GM12878 (cell line): ENCODE measurements around the gene FSHR. TPM values are rescaled to one million over a fixed set of nuclear protein-coding genes. Genes with fewer than 3 reads are reported as not detected.

Experiments used
- ATAC-seq: fragments of 200-7000 bp; cut with Tn5 transposase; 3 replicates; pipeline ENCODE4 v1.9.1; 2020; ENCODE audit warnings: mild to moderate bottlenecking, moderate library complexity
- BruUV-seq: library from RNA; stranded (reverse); fragments of 400-500 nt; replicated peaks from 2 replicates; lab custom pipeline; 2021; lab: Mats Ljungman, UMichigan
- CTCF ChIA-PET: fragments of 300-600 bp; sonication (Branson Sonifier 250); formaldehyde crosslinking; extraction: SDS; loops from one replicate; lab custom pipeline; 2021; ENCODE audit warnings: inconsistent platforms; lab: Yijun Ruan, JAX
- POLR2A ChIA-PET: fragments of 350-600 bp; formaldehyde crosslinking; extraction: SDS; loops from one replicate; lab custom pipeline; 2021; ENCODE audit warnings: inconsistent platforms; lab: Charles Lee
- RAD21 ChIA-PET: fragments of 300-600 bp; sonication (Branson Sonifier 250); formaldehyde crosslinking; loops from one replicate; lab custom pipeline; 2023; ENCODE audit warnings: antibody characterized with exemption; ENCODE audit not compliant: unreplicated experiment; lab: Charles Lee
- SMC1A ChIA-PET: fragments of 300-600 bp; sonication (Branson Sonifier 250); formaldehyde crosslinking; loops from one replicate; lab custom pipeline; 2023; ENCODE audit not compliant: unreplicated experiment, uncharacterized antibody; lab: Charles Lee
- DNase-seq: peaks from one replicate; pipeline ENCODE4 v3.0.0-alpha.2; 2011; ENCODE audit warnings: low read depth, low spot score
- FAIRE-seq: peaks from 3 replicates; lab custom pipeline; 2011; peaks lifted over from hg19 to GRCh38; lab: Jason Lieb, UNC
- H2AFZ ChIP-seq: 2 replicates; pipeline ENCODE4 v1.6.0; 2011; ENCODE audit warnings: low read depth, low read length, control low read depth; ENCODE audit not compliant: control insufficient read depth
- H3K27ac ChIP-seq: 2 replicates; pipeline ENCODE4 v1.5.1; 2011; ENCODE audit warnings: control low read depth; ENCODE audit not compliant: control insufficient read depth, insufficient read depth
- H3K27me3 ChIP-seq, 2 experiments: replicated peaks in 1 of 2; 2 replicates each; pipeline versions ENCODE4 v1.6.0 to v1.6.1; 2011; ENCODE audit warnings: low read length in 1 of 2; ENCODE audit not compliant: control insufficient read depth in 2 of 2, insufficient read depth in 2 of 2
- H3K36me3 ChIP-seq, 2 experiments: 2 replicates each; pipeline ENCODE4 v1.5.1; 2011; ENCODE audit warnings: low read length in 1 of 2; ENCODE audit not compliant: control insufficient read depth in 2 of 2, insufficient read depth in 2 of 2
- H3K4me1 ChIP-seq: 2 replicates; pipeline ENCODE4 v1.6.1; 2011; ENCODE audit warnings: mild to moderate bottlenecking, low read length, moderate library complexity, mixed read lengths; ENCODE audit not compliant: control insufficient read depth, insufficient read depth
- H3K4me2 ChIP-seq: 2 replicates; pipeline ENCODE4 v1.6.0; 2011; ENCODE audit warnings: control low read depth; ENCODE audit not compliant: control insufficient read depth, insufficient read depth
- H3K4me3 ChIP-seq: fragments of 200-600 bp; sonication (generic); 2 replicates; pipeline ENCODE4 v1.5.1; 2016
- H3K79me2 ChIP-seq: 2 replicates; pipeline ENCODE4 v1.6.0; 2011; ENCODE audit warnings: low read length; ENCODE audit not compliant: control insufficient read depth, insufficient read depth
- H3K9ac ChIP-seq: 2 replicates; pipeline ENCODE4 v1.8.0; 2011; ENCODE audit warnings: low read length, control low read depth, mixed read lengths; ENCODE audit not compliant: control insufficient read depth, insufficient read depth
- H3K9me3 ChIP-seq: replicated peaks from 3 replicates; pipeline ENCODE4 v1.5.1; 2011; ENCODE audit warnings: mild to moderate bottlenecking, low read length; ENCODE audit not compliant: control insufficient read depth, insufficient read depth
- H4K20me1 ChIP-seq: 2 replicates; pipeline ENCODE4 v1.6.0; 2011; ENCODE audit not compliant: control insufficient read depth, insufficient read depth
- E2F4 ChIP-seq: IDR thresholded peaks from 2 replicates; pipeline ENCODE4 v1.6.1; 2012; ENCODE audit warnings: low read depth, low read length, improper control_type of control experiment
- EED ChIP-seq: sonication (generic); IDR thresholded peaks from 2 replicates; pipeline ENCODE4 v1.6.1; 2016; ENCODE audit warnings: antibody characterized with exemption, low read depth
- ETV6 ChIP-seq, 2 experiments: fragments of 450-650 bp in 1 of 2; IDR thresholded peaks in 1 of 2; conservative IDR thresholded peaks in 1 of 2; 2 replicates each; pipeline ENCODE4 v1.6.1; 2014; ENCODE audit warnings: antibody characterized with exemption in 1 of 2, borderline replicate concordance in 1 of 2, low read depth in 1 of 2, mild to moderate bottlenecking in 1 of 2, moderate library complexity in 1 of 2
- HDAC6 ChIP-seq: fragments of 200-600 bp; sonication (generic); IDR thresholded peaks from one replicate; pipeline ENCODE4 v1.8.0; 2017; ENCODE audit warnings: antibody characterized with exemption; ENCODE audit not compliant: unreplicated experiment
- HSF1 ChIP-seq: fragments of 150-350 bp; IDR thresholded peaks from 2 replicates; pipeline ENCODE4 v1.6.1; 2014; ENCODE audit warnings: mild to moderate bottlenecking, low read depth, low read length
- IRF5 ChIP-seq: fragments of 450-650 bp; IDR thresholded peaks from 2 replicates; pipeline ENCODE4 v1.6.1; 2017; ENCODE audit warnings: borderline replicate concordance
- NFIC ChIP-seq: IDR thresholded peaks from 2 replicates; pipeline ENCODE4 v1.6.1; 2012; ENCODE audit warnings: low read depth, mild to moderate bottlenecking, inconsistent platforms, low read length, moderate library complexity
- POLR2AphosphoS5 ChIP-seq: IDR thresholded peaks from 2 replicates; pipeline ENCODE4 v1.6.1; 2011; ENCODE audit warnings: mild to moderate bottlenecking, low read length, inconsistent platforms
- PRDM15 ChIP-seq: fragments of 450-650 bp; formaldehyde crosslinking; IDR thresholded peaks from 2 replicates; pipeline ENCODE4 v1.4.0; 2020; ENCODE audit warnings: mild to moderate bottlenecking, moderate library complexity
- SUZ12 ChIP-seq: fragments of 200-600 bp; sonication (generic); IDR thresholded peaks from one replicate; pipeline ENCODE4 v1.6.1; 2018; ENCODE audit warnings: antibody characterized with exemption, mild to moderate bottlenecking; ENCODE audit not compliant: unreplicated experiment
- TBL1XR1 ChIP-seq: IDR thresholded peaks from 2 replicates; pipeline ENCODE4 v1.6.1; 2012; ENCODE audit warnings: low read depth, low read length, improper control_type of control experiment
- in situ Hi-C: fragments of 300-500 bp; cut with MboI; formaldehyde crosslinking; loops from 9 replicates; pipeline ENCODE4 v1.14.3; 2018; ENCODE audit warnings: mixed read lengths
- intact Hi-C: fragments of 100-400 bp; cut with micrococcal nuclease; formaldehyde crosslinking; loops from one replicate; pipeline ENCODE4 v1.14.2; 2022; ENCODE audit not compliant: unreplicated experiment
- polyA plus RNA-seq, 11 experiments: library from polyadenylated mRNA; depleted of rRNA in 4 of 11; unstranded in 6 of 11; stranded (reverse) in 5 of 11; fragments of >200 nt; fragmentation: Nextera tagmentation in 4 of 11; fragmentation: Illumina TruSeq in 1 of 11; extraction: Ambion mirVana in 4 of 11; extraction: Trizol in 1 of 11; gene quantifications; 1 replicate in 1 of 11; 2 replicates in 10 of 11; pipeline versions ENCODE4 v1.2.1 to v1.2.3, GENCODE V29; 2011 to 2016; ENCODE audit warnings: inconsistent platforms in 2 of 11, missing spikeins in 2 of 11, low read depth in 1 of 11
- total RNA-seq, 4 experiments: library from RNA; depleted of rRNA in 3 of 4; stranded (reverse); fragments of >200 nt in 3 of 4; fragmentation: Illumina TruSeq in 1 of 4; extraction: Trizol in 1 of 4; gene quantifications; 2 replicates each; pipeline versions ENCODE4 v1.2.1 to v1.2.3, GENCODE V29; 2013 to 2021
- TF ChIP-seq, protein P1 (sequence below): fragments of 450-650 bp; IDR thresholded peaks from 2 replicates; pipeline ENCODE4 v1.6.1; 2014; ENCODE audit warnings: mild to moderate bottlenecking

Gene FSHR
- total and polyA plus RNA-seq, 10 of the 15 experiments (the other 5 are each of a cell fraction or from before 2014, with no cell fraction given): not detected

DNA sequence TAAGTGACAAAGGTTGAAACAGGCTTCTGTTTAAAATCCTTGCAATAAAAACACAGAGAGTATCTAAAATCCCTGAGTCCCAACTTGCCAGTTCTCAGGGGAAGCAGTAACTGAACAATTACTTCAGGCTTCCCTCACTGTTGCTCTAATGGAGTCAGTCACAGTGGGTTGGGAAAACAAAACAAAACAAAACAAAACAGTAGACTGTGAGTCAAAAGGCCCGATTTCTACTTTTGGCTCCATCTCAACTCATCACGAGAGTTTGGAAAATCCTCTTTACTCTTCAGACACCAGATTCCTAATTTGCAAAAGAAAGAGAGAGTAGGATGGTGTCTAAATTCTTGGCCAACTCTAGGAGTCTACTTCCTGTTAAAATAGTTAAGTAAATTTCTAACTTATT lies 1.1 kb downstream of the FSHR start (continued):
- TF ChIP-seq IRF5 (no peak), E2F4 (no peak), SUZ12 (no peak), POLR2AphosphoS5 (no peak)
- TF ChIP-seq, all 136 proteins: peak for 0

DNA sequence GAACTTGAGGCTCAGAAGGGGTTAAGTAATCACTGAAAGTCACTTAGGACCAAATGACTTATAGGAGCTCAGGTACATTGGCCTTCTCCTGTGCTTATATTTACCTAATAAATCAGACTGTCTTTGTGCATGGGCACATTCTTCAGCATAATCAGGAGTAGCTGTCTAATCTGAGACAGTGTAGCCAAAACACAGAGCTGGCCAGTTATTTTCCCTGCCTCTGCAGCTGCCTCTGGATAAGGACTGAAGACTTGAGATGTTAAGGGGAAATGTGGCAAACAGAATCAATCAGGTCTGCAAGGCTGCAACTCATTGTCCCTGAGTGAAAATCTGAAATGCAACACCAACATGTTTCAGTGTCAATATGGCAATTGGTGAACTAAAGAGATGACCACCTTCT lies 1.5 kb downstream of the FSHR start:
- ChIA-PET POLR2A (no interaction called here), CTCF (no interaction called here), RAD21 (no interaction called here), SMC1A (no interaction called here)
- BruUV-seq: no TSS peak
- Histone ChIP-seq H3K4me1 (no peaks in the 10 kb centered on the region), H3K9me3 (no peaks in the 10 kb centered on the region), H3K79me2 (no peaks in the 10 kb centered on the region), H3K4me3 (no peak overlapping the region), H3K4me2 (no peak overlapping the region), H3K27me3 (no peaks in the 10 kb centered on the region), H4K20me1 (no peaks in the 10 kb centered on the region), H3K9ac (no peak overlapping the region), H3K36me3 (no peaks in the 10 kb centered on the region), H3K27ac (no peak overlapping the region), H2AFZ (no peak overlapping the region)
- in situ Hi-C loops (no loop called here), intact Hi-C loops (no loop called here)
- FAIRE-seq (no peak), ATAC-seq (no peak), DNase-seq (no peak)
- TF ChIP-seq E2F4 (no peak), HSF1 (no peak), HDAC6 (no peak), PRDM15 (CRISPR knock-in tag) (no peak), ETV6 (conservative IDR thresholded peaks at IDR 0.05 in 1 of 2, IDR thresholded peaks at IDR 0.05 in 1 of 2; ENCODE audit: borderline replicate concordance in 1 of 2, low read depth in 1 of 2) (no peak), EED (no peak), TBL1XR1 (no peak), NFIC (no peak)
- TF ChIP-seq, protein P1, sequence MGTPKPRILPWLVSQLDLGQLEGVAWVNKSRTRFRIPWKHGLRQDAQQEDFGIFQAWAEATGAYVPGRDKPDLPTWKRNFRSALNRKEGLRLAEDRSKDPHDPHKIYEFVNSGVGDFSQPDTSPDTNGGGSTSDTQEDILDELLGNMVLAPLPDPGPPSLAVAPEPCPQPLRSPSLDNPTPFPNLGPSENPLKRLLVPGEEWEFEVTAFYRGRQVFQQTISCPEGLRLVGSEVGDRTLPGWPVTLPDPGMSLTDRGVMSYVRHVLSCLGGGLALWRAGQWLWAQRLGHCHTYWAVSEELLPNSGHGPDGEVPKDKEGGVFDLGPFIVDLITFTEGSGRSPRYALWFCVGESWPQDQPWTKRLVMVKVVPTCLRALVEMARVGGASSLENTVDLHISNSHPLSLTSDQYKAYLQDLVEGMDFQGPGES: no peak
